HuH-7.5 (cell line): ENCODE results near the gene MRPL53.
"Not testable (repeated sequence)": the region's sequence is repeated elsewhere in the genome, so short reads cannot be mapped to it uniquely, and the experiment has no call there.

Experiments
- DNase-seq: peaks from one replicate; pipeline ENCODE4 v3.0.0; 2011; ENCODE audit warnings: low spot score

Gene MRPL53

DNA sequence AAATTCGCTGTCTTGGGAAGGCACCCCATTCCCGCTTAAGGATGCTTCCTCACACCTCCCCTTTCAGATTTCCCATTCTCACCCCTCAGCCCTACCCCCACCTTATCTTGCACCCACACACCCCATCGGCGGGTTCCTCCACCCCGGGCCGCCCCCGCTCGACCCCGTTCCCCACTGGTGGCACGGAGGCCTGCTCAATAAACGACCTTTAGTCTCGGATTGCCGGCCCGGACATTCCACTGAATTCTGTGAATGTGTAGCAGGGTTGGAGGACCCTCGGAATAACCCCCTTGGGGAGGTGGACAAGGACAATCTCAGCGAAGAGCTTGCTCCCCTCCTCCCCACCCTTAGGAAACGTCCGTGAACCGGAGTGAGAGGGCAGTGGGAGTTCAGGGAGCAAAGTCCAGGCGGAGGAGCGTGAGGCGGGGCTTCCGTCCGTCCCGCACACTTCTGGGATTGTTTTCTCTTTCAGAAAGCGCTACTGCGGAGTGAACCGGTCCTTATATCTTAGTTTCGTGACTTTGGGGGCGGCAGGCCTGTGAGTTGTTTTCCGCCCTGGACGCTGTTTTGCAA, 29.8 kb upstream of the MRPL53 start:
- DNase-seq: peak; percentile 84

DNA sequence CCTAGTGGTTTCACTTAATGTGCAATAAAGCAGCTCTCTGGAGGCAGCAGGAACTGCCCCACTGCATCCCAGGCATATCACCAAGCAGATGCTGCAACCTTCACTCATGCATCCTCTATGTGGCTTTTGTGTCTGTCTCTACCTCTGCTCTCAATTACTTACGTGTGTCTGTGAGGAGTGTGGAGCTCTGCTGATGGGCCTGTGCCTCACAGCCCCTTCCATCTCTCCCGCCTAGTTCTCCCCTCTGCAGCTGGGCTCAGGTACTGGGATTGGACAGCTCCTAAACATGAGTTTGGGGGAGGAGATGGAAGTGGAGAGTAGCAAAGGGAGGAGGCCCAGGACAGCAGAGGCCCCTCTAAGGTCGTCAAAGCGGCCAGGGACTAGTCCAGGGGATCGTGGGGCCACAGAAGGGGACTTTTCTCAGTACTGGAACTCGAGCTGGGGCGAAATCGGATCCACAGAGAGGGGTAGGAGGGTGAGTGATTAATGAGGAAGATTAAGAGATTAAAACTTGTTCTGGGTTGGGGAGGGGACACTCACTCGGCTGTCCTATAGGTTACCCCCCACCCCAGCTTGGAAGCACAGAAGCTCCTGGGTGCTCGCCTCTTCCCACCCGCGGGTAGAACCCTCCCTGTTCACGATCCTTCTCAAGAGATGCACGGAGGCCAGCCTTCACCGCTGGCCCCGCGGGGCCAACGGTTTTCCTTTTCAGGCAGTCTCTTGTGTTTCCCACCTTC, 29.0 kb upstream of the MRPL53 start:
- DNase-seq: no peak

- no peak for DNase-seq
These were observed 28.1 kb upstream of the MRPL53 start for GRCh38 chr2:74500578-74500946.

DNA sequence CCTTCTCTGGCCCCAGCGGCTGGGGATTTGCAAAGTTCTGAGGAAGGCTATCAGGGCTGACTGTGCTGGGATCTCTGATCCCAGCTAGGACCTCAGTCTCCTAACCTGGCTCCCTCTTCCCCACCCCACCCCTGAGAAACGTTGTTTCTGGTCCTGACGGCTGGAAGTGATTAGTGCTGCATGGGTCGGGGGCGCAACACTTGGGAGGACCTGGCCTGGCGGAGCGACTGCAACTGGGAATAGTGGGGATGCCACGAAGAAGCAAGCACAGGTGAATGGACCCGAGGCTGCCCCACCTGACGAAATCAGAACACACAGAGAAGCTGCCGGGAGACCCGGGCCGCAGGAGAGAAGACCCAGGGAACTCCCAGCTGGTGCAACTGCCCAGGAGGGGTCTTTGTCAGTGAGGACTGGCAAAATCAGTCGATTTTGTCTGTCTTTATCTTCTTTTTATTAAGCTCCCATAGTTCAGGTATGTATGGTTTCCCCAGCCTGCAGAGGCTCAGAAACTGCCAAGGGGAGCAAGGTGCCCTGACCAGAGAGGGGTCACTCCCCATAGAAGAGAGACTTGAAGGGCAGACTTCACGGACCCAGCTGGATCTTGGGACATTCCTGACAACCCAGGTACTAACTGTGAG, 27.6 kb upstream of the MRPL53 start:
- no peak for DNase-seq

- no peak for DNase-seq
These were observed 26.9 kb upstream of the MRPL53 start, which contains the start of gene LBX2 for GRCh38 chr2:74499267-74499939. LBX2 (minus strand) TSS chr2:74499603; CDS start chr2:74499537, 66 bp downstream.

GRCh38 chr2:74498500-74499266, 26.2 kb upstream of the MRPL53 start:
- DNase-seq: no peak

- no peak for DNase-seq
These were observed 25.5 kb upstream of the MRPL53 start for GRCh38 chr2:74497777-74498499.

- no peak for DNase-seq
These were observed 24.7 kb upstream of the MRPL53 start for GRCh38 chr2:74496997-74497776.

DNA sequence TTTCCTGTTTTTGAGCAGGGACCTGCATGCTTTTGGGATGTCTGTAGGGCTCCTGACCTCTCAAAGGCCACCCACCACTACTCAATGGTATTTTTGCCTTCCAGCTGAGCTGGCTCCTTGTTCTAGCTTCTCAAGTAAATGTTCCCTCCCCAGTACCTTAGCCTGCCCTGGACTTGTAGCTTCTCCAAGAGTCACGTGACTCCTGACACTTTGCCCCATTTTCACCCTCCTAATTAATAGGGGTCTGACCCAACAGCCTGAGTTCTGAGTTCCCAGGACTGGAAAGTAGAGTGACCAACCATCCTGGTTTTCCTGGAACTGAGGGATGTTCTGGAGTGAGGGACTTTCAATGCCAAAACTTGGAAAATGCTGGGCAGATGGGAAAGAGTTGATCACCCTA, 23.0 kb upstream of the MRPL53 start:
- DNase-seq: no peak

GRCh38 chr2:74493546-74493945, 21.1 kb upstream of the MRPL53 start:
- no peak for DNase-seq

GRCh38 chr2:74491648-74492544, 19.4 kb upstream of the MRPL53 start:
- DNase-seq: no peak

GRCh38 chr2:74489906-74490305, 17.4 kb upstream of the MRPL53 start:
- DNase-seq: no peak

GRCh38 chr2:74488643-74489481, 16.4 kb upstream of the MRPL53 start:
- no peak for DNase-seq

DNA sequence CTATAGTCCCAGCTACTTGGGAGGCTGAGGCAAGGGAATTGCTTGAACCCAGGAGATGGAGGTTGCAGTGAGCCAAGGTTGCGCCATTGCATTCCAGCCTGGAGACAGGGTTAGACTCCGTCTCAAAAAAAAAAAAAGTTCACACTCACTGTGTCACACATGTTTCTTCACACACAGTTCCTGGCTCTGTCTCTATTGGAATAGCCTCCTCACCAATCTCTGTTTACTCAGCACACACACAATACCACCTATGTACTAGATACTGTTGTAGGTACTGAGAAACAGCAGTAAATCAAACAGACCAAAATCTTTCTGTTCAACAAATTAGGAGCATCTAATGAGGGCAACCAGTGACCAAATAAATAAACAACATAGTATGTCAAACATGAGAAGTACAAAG, 13.7 kb upstream of the MRPL53 start:
- no peak for DNase-seq

GRCh38 chr2:74483675-74484164, 11.2 kb upstream of the MRPL53 start:
- DNase-seq: not testable (repeated sequence)

- DNase-seq: no peak
These were observed 10.6 kb upstream of the MRPL53 start, which contains the start of the genes CCDC142 and TTC31 for GRCh38 chr2:74482801-74483674. CCDC142 (minus strand) TSS chr2:74482998; CDS start chr2:74482837, 161 bp downstream. TTC31 (plus strand) TSS chr2:74483081; CDS start chr2:74483096, 15 bp downstream.
